T-helper 1 cell (primary cell): ENCODE results near the gene SCT.

Experiments used
- DNase-seq, 5 donors: peaks; one replicate each; pipeline ENCODE4 v3.0.0-alpha.2; 2012 to 2020

Gene SCT

DNA sequence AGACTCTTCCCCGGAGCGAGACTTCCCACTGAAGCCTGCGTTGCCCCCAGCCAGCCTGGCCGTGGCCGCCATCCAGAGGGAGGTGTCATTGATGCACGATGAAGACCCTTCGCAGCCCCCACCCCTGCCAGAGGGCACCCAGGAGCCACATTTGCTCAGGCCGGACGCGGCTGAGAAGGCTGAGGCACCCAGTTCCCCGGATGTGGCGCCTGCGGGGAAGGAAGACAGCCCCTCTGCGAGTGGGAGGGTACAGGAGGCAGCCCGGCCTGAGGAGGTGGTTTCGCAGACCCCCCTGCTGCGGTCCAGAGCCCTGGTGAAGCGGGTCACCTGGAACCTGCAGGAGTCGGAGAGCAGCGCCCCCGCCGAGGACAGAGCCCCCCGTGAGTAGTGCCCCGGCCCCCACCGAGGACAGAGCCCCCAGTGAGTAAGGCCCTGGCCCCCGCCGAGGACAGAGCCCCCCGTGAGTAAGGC, 17.6 kb downstream of the SCT start:
- no peak for DNase-seq

DNA sequence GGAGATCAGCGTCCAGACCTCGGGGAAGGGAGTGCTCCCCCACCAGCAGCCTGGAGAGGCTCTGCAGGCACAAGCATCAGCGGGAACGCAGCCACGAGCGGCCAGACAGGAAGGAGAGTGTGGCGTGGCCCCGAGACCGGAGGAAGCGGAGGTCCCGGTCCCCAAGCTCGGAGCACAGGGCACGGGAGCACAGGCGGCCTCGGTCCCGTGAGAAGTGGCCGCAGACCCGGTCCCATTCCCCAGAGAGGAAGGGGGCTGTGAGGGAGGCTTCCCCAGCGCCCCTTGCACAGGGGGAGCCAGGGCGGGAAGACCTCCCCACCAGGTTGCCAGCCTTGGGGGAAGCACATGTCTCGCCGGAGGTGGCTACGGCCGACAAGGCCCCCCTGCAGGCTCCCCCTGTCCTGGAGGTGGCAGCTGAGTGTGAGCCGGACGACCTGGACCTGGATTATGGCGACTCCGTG, 18.2 kb downstream of the SCT start:
- no peak for DNase-seq

DNA sequence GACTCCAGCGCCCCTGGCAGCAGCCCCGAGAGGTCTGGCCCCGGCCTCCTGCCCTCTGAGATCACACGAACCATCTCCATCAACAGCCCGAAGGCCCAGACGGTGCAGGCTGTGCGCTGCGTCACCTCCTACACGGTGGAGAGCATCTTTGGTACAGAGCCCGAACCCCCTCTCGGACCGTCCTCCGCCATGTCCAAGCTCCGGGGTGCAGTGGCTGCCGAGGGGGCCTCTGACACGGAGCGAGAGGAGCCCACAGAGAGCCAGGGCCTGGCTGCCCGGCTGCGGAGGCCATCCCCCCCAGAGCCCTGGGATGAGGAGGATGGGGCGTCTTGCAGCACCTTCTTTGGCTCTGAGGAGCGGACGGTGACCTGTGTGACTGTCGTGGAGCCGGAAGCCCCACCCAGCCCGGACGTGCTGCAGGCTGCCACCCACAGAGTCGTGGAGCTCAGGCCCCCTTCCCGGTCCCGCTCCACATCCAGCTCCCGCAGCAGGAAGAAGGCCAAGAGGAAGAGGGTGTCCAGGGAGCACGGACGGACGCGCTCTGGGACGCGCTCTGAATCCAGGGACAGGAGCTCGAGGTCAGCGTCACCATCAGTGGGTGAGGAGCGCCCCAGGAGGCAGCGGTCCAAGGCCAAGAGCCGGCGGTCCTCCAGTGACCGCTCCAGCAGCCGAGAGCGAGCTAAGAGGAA, 18.9 kb downstream of the SCT start:
- peak in 1 of 5 donors; percentile 12 for DNase-seq

DNA sequence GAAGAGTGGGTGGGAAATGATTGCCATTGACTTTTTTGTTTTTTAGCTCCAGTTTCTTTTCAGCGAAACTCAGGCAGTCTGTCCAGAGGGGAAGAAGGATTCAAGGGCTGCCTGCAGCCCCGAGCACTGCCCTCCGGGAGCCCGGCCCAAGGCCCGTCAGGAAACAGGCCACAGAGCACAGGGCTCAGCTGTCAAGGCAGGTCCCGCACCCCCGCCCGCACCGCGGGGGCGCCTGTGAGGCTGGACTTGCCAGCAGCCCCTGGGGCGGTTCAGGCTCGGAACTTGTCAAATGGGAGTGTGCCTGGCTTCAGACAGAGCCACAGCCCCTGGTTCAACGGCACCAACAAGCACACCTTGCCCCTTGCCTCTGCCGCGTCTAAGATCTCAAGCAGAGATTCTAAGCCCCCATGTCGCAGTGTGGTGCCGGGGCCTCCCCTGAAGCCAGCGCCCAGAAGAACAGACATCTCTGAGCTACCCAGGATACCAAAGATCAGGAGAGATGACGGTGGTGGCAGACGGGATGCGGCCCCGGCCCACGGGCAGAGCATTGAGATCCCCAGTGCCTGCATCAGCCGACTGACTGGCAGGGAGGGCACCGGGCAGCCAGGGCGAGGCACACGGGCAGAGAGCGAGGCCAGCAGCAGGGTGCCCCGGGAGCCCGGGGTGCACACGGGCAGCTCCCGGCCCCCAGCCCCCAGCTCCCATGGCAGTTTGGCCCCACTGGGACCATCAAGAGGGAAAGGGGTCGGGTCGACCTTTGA, 19.8 kb downstream of the SCT start:
- no peak for DNase-seq

DNA sequence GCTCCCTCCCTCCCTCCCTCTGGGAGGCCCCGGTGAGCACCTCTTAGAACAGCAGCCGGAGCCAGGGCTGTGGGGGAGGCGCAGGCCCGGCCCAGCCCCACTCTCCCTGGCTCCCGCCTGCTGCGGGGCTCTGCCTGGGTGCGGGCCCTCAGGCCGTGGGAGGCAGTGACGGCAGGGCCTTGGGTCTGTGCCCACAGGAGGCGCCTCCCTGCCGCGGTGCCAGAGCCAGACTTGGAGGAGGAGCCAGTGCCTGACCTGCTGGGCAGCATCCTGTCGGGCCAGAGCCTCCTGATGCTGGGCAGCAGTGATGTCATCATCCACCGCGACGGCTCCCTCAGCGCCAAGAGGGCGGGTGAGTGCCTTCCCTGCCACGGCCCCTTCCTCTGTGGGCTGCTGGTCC, 20.7 kb downstream of the SCT start:
- DNase-seq = no peak

DNA sequence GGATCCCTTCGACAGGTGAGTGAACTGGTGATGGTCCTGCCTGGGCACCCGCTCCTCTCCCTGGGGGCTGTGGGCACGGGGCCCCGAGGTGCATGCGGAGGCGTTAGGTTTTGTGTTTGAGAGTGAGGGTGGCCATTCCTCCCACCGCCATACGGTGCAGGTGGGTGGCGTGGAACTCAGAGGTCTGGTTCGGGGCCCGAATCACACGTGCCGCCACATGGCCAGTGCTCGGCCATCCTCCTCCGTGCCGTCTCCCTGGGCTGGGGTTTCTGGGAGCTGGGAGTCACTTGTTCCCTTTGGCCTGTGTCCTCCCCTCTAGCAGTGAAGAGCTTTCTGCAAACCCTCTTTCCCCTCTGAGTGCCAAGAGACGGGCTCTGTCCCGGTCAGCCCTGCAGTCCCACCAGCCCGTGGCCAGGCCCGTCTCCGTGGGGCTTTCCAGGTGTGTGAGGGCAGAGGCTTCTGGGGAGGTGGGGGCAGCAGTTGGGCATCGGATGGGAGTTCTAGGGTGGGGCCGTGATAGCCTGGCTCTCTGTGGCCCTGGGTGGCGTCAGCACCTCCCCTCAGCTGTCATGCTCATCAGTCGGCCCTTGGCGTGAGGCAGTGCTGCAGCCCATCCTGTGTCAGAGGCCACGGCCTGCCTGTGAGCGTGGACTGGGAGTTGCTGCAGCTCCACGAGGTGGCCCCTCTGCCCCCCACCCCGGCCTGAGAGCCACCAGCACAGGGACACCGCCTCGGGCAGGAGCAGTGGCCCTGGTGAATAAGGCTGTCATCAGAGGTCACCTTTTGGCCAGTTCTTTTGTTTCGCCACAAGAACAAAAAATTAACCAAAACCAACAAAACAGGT, 21.5 kb downstream of the SCT start:
- DNase-seq = no peak

DNA sequence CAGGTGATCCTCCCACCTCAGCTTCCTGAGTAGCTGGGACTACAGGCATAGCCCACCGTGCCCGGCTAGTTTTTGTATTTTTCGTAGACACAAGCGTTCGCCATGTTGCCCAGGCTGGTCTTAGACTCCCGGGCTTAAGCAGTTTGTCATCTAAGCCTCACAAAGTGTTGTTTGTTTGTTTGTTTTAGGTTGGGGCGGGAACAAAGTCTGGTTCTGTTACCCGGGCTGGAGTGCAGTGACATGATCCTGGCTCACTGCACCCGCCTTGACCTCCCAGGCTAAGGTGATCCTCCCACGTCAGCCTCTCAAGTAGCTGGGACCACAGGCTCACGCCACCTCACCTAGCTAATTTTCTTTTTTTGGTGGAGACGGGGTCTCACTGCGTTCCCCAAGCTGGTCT, 23.8 kb downstream of the SCT start:
- no peak for DNase-seq

DNA sequence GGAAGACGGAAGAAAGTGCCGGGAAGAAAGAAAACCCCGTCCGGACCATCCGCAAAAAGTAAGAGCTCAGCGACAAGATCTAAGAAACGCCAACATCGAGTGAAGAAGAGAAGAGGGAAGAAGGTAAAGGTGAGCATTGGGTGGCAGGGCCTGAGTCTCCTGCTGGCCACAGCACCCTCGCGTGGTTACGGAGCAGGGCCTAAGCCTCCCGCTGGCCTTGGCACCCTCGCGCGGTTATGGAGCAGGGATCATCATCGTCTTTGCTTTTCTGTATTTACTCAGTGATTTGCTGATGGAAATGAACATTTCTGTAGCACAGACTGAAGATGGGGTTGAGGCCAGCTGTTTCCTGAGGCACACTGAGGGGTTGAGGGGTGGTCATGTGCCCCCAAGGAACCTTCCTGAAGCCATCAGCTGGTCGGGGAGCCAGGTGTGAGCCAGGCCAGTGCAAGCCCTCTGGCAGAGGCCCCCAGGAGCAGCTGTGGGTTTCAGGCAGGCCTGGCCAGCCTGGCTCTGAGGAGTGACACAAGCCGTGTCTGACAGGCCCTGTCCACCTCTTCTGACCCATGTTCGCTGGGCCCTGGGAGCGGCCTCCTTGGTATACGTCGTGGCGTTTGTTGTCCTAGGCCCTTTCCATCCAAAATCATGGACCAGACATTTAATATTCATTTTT, 25.3 kb downstream of the SCT start:
- no peak for DNase-seq

DNA sequence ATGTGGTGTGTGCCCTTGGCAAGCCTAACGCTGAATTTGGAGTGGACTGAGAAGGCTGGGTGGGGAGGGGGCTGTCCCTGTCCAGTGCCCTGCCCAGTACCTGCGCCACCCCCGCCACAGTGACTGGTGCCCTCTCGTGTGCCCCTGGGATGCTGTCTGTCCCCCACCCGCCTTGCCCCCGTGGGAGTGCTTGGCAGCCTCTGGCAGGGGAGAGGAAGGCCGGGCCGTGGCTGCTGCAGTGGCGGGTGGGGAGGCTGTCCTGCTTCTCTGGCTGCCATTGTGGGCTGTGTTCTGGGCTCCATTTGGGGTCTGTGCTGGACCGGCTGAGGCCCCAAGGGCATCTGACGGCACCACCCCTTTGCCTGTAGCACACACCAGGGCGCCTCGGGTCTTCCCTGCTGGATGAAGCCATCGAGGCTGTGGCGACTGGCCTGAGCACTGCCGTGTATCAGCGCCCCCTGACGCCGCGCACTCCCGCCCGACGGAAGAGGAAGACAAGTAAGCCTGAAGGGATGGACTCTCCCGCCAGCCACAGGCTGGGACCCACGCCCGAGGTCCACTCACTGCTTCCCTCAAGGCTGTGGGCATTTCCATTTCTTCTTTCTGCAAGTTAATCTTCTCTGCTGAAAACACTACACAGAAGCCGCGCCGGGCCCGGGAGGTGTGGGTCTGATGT, 28.8 kb downstream of the SCT start:
- DNase-seq = no peak

DNA sequence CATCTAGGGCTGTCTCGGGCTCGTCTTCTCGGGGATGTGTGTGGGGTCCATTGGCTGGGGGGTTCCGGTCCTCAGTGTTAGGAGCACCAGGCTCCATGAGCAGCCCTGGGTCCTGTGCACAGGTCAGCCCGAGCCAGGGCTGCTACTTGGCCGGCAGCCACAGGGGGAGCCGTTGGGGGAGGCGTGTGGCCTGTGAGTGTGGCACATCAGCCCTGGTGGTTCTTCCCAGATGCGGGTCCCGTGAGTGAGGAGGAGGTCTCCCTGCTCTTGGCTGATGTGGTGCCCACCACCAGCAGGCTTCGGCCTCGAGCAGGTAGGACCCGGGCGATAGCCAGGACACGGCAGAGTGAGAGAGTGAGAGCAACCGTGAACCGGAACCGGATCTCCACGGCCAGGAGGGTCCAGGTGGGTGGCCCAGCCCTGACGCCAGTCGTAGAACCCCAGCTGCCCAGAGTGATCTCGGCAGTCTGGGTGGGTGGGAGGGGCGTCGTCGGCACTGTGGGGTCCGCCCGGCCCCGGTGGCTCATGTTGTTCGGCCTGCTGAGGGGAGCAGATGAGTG, 29.7 kb downstream of the SCT start:
- DNase-seq = no peak

DNA sequence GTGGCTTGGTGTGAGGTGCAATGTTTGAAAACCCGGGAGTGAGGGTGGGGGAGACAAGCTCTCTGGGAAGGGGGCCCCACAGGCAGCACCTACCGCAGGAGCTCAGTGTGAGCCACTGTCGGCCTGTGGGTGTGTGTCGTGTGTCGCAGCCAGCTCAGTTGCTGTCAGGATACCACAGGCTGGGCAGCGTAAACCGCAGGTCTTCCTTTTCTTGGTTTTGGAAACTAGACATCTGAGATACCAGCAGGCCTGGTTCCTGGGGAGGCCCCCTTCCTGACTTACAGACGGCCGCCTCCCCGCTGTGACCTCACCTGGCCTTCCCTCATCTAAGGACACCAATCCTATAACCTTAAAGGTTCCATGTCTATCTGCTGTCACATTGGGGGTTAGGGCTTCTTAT, 30.6 kb downstream of the SCT start:
- DNase-seq = no peak

DNA sequence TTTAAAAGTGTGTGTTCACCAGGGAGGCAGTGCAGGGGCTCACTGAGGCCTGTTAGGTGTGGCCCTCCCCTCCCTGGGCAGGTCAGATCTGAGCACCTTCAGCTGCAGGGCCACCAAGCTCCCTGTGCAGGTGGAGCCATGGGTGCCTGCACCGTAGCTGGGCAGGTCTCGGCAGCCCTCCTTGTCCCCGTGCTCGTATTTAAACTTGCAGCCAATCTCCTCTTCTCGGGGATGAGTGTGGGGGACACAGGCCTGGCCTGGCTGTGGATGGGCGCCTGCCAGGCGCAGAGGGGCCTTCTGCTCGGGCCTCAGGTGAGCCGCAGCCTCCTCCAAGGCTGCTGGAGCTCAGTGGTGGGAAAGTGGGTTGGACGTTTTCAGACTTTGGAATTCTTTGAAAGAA, 31.6 kb downstream of the SCT start:
- DNase-seq = no peak

DNA sequence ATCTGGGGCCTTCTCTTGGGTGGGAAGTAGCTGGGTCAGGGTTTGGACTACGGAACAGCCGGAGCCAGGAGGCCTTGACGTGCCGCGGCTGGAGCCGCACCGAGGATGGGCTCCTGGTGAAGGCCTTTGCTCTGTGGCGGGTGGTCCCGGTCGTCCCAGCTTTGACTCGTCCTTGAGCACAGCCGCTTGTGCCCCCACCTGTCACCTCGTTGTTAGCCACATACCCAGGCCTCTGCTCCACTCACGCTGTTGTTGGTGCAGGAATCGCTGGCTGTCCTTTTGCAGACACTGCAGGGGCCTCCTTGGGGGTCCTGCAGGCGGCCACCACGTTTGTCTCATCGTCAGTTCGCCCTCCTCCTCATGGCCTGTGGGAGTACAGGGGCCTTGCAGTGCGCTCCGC, 33.6 kb downstream of the SCT start:
- DNase-seq = no peak

DNA sequence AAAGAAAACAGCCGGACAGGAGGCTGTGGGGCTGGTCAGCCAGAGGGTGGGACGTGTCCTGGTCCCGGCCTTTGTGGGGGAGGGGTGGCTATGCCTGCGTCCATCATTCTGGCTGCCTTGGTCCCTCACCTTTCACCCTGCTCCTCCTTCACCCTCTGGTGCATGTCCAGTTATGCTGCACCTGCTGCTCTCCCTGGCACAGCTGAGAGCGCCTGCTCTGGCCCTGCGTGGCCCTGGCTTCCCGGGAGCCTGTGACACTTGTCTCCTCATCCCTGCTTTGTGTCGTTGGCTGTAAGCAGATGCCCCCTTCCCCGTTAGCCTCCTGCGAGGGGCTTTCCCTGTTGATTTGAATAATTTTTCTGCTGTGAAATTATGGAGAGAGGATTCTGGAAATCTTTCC, 34.1 kb downstream of the SCT start:
- DNase-seq = no peak

DNA sequence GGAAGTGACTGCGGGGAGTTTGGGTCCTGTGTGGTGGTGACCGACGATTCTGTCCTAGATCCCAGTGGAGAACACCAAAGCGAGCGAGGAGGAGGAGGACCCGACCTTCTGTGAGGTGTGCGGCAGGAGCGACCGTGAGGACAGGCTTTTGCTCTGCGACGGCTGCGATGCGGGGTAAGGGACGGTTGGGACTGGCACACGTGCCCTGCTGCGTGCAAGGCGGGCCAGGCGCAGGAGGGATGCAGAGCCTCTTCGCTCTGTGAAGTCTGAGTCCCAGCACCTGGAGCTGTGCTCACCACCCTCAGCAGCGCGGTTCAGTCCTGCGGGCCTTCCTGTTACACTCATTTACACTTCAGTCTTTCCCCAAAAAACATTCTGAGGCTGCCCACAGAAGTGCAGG, 34.5 kb downstream of the SCT start:
- DNase-seq = no peak

DNA sequence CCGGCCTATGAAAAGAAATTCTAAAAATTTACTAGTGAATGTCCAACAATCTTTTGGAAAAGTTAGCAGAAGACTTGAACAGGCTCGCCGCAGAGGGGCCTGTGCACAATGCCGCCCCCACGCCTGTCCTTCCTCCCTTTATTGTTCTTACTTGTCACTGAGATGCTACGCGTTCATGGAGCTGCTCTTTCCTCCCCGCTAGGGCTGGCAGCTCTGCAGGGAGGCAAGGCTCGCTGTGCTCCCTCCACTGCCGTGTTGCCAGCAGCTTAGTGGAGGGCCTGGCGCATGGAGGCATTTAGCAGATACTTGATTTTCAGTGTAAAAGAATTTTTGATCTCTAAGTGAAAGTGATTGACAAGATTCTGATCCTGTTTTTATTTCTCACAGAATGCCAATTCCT, 36.0 kb downstream of the SCT start:
- DNase-seq = no peak

DNA sequence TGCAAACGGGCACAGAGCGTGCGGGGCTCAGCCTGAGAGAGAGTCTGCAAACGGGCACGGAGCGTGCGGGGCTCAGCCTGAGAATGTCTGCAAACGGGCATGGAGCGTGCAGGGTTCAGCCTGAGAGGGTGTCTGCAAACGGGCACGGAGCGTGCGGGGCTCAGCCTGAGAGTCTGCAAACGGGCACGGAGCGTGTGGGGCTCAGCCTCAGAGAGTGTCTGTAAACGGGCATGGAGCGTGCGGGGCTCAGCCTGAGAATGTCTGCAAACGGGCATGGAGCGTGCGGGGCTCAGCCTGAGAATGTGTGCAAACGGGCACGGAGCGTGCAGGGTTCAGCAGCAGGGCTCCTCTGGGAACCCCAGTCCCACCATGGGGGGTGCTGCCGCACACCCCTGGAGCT, 37.2 kb downstream of the SCT start:
- no peak for DNase-seq

DNA sequence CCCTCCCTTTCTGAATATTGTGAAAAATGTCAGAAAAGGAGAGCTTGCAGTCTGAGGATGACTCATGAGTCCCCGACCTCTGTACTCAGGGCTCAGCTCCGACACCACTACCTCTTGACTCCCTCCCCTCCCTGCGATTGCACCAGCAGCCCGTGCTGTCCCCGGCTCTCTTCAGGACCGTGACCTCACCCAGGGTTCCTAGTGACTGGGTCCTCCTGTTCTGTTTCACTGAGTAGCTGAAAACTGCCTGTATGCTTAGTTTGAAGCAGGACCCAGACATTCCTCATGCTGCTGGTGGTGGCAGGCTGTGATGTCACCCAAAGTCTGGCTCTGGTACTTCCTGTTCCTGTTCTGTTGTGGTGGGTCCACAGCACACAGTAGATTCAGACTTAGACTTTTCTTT, 39.0 kb downstream of the SCT start:
- DNase-seq = peak in 4 of 5 donors; percentile 49 to 74 (median 63)

DNA sequence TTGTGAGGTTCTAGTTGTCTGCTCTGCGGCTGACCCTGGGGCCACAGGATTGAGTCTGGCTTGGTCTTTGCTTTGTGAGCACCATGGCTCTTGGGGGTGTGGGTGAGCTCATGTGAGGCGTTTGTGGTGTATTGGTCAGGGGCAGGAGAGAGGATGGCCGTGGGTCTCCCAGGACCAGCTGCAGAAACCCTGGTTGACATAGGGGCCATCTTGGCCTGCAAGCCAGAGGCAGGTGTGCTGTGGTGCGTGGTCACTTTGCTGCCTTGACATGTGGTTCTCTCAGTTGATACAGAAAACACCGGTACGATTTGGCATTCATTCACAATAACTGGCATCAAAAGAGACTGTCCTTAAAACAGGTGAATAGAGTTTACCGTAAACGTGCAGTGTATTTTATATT, 39.4 kb downstream of the SCT start:
- no peak for DNase-seq

DNA sequence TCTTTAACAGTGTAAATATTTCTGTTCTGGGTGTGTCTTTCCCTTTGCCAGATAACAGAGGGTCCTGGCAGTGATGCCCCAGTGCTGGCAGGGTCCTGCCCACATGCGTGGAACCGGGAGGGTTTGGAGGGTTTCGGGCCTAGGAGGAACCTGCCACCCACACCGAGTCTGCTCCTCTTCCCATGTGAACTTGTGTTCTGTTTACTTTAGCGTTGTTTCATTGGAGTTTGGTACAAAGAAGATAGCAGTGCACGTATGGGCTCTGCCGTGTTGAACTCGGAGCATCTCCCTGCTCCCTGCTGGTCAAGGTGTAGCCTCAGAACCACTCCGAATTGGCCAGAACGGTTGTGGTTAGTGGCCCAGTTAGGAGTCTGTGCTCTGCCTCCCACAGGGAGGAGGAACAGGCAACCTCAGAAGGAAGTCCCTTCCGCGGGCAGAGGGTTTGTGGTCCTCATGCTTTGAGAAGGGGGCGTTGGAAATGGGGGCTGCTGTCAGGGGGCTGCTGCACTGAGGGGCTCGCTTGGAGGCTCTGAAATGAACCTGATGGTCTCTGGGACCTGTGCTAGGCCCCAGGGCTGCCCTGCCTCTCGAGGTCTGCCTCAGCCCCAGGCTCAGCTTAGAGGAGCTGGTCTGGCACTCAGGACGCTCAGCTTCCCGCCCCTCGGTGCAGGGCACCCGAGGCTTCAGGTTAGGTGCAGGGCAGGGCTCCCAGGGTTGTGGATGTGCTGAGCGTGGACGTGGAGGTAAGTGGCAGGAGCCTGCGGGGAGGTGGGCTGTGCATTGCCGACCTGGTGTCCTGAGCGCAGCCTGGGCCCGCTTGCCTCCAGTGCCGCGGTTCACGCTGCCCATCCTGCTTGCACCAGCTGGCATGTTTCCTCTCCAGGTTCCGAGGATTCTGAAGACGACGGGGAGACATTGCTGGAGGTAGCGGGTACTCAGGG, 40.3 kb downstream of the SCT start:
- no peak for DNase-seq

DNA sequence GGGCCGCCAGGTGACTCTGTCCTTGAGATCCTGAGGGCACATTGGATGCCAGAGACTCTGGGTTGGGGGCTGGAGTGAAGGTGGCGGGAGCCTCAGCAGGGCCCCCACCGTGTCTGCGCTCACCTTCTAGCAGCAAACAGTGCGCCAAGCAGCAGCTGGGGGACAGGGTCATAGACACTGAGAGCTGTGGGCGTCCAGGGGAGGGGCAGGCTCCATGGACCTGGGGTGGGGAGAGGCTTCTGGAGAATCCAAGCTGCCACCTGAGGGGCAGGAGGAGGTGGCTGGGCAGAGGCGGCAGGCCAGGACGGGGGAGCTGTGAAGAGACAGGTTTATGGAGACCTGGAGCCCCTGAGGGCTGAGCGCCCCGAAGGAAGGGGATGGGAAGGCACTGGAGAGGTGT, 42.7 kb downstream of the SCT start:
- no peak for DNase-seq
